HG03520 (cell line): ENCODE results near the gene CNOT4.
"Not testable (repeated sequence)": the region's sequence is repeated elsewhere in the genome, so short reads cannot be mapped to it uniquely, and the experiment has no call there.

Experiments used
- ATAC-seq: cut with Tn5 transposase; IDR thresholded peaks from one replicate; pipeline ENCODE4 v1.9.1; 2021; ENCODE audit warnings: mild to moderate bottlenecking, moderate library complexity; ENCODE audit not compliant: unreplicated experiment

Gene CNOT4

DNA sequence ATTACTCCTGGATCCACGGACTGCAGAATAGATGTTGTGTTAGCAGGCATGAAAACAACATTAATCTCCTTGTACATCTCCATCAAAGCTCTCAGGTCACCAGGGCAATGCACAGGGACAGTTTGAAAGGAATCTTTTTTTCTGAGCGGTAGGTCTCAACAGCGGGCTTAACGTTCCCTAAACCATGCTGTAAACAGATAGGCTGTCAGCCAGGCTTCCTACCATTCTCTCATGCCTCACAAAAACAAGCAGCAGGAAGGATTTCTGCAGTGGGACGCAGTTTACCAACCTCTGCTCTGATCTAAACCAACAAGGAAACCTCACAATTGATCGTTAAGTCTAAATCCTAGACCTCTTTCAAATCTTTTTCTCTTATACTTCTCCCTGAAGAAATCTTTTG lies 50.8 kb downstream of the CNOT4 start:
- no peak for ATAC-seq

DNA sequence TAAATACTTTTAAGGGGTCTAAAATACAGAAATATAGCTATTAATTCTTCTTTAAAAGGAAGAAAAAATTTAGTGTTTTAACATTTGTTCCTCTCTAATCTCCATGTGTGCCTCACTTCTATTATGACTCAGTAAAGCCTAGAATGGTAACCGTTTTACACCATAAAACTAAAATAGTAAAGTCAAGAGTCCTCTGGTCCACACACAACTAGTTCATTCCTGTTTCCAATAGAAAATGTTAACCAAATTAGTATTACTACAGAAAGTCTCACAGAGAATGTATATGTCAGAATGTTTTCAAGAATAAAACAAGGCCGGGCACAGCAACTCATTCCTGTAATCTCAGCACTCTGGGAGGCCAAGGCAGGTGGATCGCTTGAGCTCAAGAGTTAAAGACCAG lies 55.8 kb downstream of the CNOT4 start:
- no peak for ATAC-seq

DNA sequence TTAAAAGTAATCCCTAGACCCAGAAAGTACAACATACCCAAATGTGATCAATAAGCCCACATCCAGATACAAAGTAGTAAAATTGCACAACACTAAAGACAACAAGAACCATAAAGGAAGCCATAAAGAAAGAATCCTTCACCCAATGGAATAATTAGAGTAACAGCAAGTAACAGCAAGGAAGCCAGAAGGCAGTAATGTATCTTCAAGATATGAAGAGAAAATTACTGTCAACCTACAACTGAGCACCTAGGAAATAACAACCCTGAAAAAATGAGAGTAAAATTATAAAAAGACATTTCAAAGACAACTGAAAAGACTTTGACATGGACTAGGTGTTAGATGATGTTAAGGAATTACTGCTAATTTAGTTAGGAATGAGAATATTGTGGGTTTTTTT lies 60.5 kb downstream of the CNOT4 start:
- ATAC-seq = no peak

DNA sequence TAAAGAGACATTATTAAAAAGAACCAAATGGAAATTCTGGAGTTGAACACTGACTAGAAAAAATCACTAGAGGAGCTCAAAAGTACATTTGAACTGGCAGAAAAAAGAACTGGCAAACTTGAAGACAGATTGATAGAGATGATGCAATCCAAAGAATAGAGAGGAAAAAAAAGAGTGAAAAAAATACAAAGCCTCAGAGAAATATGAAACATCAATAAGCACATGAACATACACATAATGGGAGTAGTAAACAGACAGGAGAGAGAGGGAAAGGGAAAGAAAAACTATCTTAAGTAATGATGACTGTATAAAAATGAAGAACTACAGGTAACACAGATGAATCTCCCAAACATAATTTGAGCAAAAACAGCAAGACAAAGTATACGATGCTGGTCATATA lies 61.1 kb downstream of the CNOT4 start:
- ATAC-seq = no peak

DNA sequence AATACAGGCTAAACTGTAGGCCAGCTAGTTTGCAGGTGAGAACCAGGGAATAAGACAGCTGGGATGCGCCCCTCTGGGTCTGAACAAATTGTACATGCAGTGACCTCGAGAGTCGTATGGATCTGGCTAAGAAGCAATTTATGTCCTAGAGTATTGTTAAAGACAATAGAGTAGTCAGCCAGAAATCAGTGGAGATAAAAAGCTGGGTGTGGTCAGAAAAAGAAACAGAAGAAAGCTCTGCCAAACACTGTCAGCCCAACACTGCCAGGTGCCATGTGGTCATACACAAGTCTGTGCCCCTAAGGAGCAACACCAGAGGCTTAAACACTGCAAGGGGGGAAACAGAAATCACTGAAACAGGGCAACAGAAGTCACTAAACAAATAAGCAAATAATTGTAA lies 62.2 kb downstream of the CNOT4 start:
- ATAC-seq = no peak

DNA sequence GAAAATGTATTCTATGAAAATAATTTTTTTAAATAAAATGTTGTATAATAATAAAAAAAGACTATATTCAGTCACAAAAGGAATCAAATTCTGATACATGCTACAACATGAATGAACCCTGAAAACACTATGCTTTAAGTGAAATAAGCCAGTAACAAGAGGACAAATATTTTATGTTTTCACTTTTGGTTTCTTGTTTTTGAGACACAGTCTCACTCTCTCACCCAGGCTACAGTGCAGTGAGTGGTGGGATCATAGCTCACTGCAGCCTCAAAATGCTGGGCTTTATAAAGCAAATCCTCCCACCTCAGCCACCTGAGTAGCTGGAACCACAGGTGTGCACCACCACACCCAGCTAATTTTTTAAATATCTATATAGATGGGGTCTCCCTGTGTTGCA lies 64.2 kb downstream of the CNOT4 start:
- no peak for ATAC-seq

DNA sequence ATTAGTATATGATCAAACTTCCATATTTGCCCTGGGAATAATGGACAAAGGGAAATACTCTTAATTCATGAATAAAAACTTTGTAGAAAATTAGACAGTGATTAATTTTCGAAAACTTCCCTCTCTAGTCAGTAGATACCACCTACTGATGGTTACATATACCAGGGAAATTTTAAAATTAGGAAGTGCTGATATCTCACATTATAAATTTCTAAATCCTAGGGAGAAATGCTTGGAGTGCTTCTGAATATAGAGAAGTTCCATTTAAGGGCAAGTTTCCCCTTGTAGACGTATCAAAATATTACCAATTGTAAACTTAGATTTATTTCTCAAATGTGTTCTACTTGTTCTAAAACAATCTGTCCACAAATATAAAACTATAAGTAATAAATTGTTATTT lies 64.6 kb downstream of the CNOT4 start:
- not testable (repeated sequence) for ATAC-seq

DNA sequence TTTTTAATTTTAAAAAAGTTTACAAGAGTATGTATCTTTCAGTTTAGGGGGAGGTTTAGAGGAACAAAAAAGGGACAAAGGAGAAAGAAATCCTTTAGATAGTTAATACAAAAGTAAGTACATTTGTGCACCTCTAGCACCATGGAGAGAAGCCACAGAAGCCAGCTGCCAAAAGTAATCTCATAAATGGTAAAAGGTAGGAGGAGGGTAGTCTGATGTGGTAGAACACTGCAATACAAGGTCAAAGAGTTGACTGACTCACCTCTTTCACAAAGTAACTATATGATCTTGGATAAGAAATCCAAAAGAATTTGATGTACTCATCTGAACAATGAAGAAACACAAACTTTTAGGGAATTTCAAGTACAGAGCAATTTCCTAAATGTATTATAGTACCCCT lies 68.1 kb downstream of the CNOT4 start:
- no peak for ATAC-seq

DNA sequence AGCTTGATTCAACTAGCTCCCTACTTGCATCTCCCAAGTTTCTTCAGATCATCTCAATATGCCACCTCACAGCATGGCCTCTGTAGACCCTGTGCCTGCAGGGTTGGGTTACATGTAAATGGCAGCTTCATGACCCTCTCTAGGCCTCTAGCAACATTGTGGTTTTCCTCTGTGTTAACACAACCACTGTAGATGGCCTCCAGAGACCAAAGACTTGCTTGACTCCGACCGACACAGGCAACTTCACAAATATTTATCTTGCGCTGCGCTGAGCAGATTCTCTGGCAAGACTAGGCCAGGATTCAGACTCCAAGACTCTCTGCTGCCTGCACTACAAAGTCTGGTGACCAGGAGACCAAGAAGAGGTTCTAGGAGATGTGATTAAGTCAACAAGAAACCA lies 75.9 kb downstream of the CNOT4 start:
- no peak for ATAC-seq

DNA sequence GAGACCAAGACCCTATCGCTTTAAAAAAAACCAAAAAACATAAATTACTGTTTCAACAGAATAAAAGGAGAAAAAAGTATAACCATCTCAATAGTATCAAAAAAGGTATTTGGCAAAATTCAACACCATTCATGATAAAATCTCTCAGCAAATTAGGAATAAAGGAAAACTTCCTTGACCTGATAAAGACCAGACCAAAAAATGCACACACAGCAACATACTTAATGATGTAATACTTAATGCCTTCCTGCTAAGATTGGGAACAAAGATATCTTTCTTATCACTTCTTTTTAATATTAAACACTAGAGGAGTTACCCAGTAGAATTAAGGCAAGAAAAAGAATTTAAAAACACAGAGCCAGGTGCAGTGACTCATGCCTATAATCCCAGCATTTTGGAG lies 79.3 kb downstream of the CNOT4 start:
- no peak for ATAC-seq

DNA sequence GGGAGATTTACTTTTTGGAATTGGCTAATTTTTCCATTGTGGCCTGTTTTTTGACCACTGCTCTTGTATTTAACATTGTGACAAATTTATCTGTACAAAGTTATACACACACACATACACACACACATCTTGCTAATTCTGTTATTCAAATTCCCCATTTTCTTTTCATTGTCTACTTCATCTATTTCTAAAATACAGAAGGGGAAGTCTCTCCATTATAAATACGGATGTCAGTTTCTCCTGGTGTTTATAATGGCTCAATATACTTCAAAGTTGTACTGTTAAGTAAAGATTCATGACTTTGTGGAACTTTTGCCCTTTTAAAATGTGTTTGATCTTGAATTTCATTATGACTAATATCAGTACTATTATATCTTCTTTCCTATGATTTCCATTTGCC lies 81.0 kb downstream of the CNOT4 start:
- no peak for ATAC-seq

DNA sequence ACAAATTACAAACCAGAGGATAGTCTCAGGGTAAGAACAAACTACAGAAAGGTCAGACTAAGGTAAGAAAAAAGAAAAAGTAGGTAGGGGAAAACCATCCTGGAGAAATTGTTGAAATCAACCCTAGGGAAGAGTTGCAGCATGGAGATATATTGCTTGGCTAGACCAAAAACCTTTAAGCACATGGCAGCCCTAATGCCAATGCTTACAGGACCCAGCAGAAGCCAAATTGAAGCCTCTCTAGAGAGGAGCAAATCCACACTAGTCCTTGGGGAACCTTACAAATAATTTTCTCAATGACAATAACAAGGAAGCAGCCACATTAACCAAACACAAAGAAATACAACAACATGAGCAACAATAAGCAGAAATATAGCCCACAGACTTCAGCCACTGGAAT lies 81.9 kb downstream of the CNOT4 start:
- ATAC-seq = no peak

DNA sequence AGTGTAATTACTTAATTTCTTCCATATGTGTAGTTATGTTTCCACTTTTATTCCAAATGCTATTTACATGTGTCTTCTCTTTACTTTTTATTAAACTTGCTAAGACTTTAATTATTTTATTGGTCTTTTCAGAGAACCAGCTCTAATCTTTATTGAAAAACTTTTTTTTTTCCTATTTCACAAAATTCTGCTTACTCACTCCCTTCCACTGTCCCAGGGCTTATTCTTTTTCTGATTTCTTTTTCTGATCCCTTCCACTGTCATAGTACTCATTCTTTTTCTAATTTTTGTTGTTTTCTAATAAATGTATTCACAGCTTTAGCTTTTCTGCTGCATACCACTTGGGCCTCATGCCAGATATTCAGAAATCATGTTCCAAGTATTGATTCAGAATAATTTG lies 82.7 kb downstream of the CNOT4 start:
- ATAC-seq = no peak

DNA sequence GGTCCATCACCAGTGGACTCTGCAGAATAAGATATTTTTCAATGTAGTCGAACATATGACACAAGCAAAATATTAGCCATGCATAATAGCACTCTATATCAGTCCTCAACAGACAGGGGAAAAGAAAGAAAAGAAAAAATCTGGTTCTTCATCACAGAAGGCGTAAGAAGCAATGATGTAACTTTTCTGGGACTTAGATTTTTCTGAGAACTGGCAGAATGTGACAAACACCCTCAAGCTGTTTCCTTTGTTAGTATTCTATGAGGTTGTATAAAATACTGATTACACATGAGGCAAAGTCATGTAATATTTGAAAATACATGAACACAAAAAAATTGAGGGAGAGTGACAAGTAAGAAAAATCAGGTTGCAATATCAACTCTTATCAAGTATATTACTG lies 84.9 kb downstream of the CNOT4 start:
- no peak for ATAC-seq

DNA sequence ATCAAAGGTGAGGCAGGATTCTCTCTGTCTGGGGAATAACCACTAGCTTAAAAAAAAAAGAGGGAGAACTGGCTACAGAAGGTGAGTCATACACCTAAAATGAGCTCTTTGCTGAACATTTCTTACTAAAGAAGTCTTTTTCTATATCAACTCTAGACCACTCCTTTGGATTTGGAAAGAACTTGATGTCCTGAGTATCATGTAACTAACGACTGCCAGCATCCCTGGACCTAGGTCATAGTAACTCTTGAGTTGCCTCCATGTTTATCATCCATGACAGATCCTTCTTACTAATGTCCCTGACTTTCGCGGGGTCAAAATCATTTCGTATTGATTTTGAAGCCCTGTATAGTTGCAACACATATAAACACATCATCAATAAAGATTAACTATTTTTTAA lies 89.1 kb downstream of the CNOT4 start:
- no peak for ATAC-seq

DNA sequence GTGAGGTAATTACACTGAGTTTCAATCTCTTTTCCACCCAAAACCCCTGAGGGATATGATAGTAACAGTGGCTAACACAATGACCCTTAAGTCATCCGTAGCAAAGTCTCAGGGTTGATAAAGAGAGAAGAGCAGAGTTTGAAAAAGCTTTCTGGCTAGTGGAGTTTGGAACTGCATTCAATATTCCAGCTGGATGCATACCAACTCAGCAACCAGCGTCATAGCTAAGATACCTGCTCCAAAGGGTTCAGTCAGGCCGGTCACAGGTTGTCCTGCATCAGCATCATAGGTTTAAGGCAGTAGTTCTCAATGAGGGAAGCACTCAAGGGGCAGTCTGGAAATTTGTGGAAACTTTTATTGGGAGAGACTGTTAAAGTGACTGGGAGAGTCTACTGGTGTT lies 93.5 kb downstream of the CNOT4 start:
- ATAC-seq = no peak

DNA sequence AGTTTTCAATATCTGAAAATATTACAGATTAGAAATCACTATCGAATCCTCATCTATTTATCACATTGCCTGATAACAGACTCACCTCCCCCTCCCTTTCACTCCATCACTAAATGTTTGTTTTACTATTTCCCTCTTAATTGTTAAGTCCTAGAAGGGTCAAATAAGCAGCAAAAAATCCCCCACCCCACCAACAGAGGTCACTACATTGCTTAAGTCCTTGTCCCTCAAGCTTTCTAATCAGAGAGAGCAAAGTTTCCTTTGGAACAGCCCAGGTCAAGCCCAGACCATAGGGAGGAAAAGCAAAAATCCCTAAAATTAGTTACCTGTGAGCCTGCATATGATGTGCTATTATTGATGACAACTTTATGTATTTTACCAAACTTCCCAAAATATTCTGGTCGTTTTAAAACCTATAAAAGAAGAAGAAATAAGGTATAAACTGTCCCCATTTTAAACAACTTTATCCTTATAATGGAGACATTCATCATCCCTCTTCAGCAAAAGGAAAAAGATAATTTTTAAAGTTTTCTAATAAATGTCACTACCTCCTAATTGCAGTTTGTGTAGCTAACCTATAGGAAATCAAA lies 95.0 kb downstream of the CNOT4 start:
- ATAC-seq = no peak

DNA sequence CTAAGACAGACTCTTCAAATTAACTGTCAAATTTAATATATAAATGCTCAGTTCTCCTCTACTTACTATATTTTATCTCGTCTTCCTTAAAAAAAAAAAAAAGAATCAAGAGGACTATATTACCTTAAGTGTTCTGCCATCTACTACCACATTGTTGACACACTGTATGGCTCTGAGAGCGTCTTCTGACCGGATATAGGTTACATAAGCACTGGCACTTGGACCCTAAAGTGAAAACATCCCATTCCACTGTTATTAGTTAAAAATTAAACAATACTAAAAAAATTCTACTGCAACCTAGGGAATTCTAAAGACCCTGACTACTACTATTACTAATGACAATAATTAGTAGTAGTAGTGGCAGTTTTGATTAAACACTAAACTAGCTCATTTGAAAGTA lies 95.7 kb downstream of the CNOT4 start:
- no peak for ATAC-seq

DNA sequence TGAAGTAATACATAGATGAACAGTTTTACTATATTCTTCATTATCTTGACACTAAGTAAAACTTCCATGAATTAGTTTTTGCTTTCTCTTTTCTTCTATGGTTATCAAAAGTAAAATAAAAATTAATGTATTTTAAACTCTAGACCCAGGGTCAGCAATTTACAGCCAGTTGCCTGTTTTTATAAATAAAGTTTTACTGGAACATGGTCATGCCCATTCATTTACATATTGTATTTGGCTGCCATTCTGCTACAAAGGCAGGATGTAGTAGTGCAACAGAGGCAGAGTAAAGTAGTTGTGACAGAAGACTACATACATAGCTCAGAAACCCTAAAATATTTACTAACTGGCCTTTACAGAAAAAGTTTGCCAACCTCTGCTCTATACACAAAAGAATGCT lies 98.8 kb downstream of the CNOT4 start:
- no peak for ATAC-seq

DNA sequence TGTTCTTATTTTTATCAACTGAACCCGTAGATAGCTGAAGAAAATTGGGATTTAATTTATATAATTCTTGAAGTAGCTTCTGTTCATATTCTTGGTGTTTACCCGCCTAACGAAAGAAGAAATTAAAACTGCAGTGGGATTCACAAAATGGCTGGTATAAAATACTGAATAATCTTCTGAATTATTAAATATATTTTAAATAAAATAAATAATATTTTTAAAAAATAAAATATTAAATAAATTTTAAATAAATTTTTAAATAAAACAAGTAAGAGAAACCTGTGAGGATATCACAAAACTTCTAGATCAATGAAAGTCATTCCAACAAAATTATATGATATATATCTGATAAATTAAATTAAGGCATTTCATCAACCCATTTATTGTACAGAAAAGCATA lies 99.4 kb downstream of the CNOT4 start:
- no peak for ATAC-seq

DNA sequence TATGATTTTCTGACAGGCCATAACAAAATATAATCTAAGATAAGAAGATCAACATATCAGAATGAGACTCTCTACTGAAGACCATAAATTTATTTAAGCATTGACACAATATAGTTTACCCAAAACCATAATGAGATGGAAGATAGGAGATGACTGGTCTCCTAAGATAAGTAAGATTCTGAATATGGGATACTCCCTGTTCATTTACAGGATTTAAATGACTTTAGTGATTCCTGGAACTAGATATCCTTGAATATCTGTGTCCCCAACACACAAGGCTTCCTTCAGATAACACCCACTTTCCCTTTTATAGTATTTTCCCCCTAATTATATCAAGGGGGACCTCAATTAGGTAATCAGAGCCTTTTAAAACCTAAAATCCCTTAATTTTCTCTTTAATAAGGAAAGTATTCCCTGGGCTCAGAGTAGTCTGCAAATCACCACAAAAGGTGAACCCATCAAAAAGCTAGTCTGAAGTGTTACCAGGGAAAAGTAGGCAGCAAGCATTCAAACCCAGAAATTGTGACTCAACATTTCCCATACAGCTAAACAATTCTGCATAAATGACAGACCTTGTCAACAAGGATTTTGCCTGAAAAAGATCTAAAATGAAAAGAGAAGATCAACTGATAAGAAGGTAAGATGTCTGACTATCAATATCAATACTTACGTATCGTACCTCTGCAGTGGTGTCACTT lies 99.9 kb downstream of the CNOT4 start:
- ATAC-seq = no peak

DNA sequence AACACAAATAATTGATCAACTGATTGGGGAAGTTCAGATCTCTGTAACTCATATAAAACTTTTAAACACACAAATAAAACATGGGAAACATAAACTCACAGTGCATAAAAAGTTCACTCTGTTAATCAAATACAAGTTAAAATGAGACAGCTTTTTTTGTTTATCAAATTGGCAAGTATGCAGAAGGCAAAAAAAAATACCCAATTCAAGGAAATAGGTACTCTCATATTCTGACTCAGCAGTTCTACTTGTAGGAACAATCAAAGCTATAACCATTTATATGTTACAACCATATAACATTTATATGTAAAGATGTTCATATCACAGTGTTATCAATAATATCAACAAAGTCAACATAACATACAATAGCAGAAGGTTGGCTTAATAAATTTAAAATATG lies 102.0 kb downstream of the CNOT4 start:
- no peak for ATAC-seq

DNA sequence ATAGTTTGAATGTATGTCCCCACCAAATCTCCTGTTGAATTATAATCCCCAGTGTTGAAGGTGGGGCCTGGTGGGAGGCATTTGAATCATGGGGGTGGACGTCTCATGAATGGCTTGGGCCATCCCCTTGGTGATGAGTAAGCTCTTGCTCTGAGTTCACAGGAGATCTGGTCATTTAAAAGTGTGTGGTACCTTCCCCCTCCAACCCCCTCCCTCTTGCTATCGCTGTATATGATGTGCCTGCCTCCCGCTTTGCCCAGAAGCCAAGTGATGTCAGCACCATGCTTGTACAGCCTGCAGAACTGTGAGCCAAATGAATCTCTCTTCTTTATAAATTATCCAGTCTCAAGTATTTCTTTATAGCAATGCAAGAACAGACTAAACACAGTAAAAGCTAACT lies 103.0 kb downstream of the CNOT4 start:
- no peak for ATAC-seq
